GM23338 (cell line): ENCODE data around the gene RPL13.

Source experiments
- CREB1 ChIP-seq: fragments of 250-450 bp; sonication (Bioruptor Pico); IDR thresholded peaks from 2 replicates; pipeline ENCODE4 v1.5.0; 2020; ENCODE audit warnings: low read depth, mild to moderate bottlenecking, moderate library complexity
- CTCF ChIP-seq, 2 experiments: fragments of 200-600 bp in 1 of 2; sonication (generic) in 1 of 2; conservative IDR thresholded peaks; 2 replicates each; pipeline versions ENCODE4 v1.5.1 to v1.6.1; 2016 to 2017; ENCODE audit warnings: antibody characterized with exemption in 2 of 2, low read depth in 2 of 2, mild to moderate bottlenecking in 2 of 2, moderate library complexity in 1 of 2
- ETS1 ChIP-seq: IDR thresholded peaks from 2 replicates; pipeline ENCODE4 v1.6.1; 2016; ENCODE audit warnings: antibody characterized with exemption
- EZH2 ChIP-seq: fragments of 200-600 bp; sonication (generic); IDR thresholded peaks from one replicate; pipeline ENCODE4 v1.8.0; 2017; ENCODE audit warnings: antibody characterized with exemption, mild to moderate bottlenecking, low read depth; ENCODE audit not compliant: unreplicated experiment
- EZH2phosphoT487 ChIP-seq: fragments of 200-600 bp; sonication (generic); IDR thresholded peaks from one replicate; pipeline ENCODE4 v1.8.1; 2018; ENCODE audit warnings: antibody characterized with exemption; ENCODE audit not compliant: unreplicated experiment
- JUNB ChIP-seq: IDR thresholded peaks from one replicate; pipeline ENCODE4 v1.6.1; 2016; ENCODE audit warnings: antibody characterized with exemption; ENCODE audit not compliant: unreplicated experiment
- POLR2AphosphoS5 ChIP-seq: IDR thresholded peaks from 2 replicates; pipeline ENCODE4 v1.6.1; 2016; ENCODE audit warnings: antibody characterized with exemption, low read depth
- REST ChIP-seq: IDR thresholded peaks from one replicate; pipeline ENCODE4 v1.6.1; 2018; ENCODE audit warnings: antibody characterized with exemption; ENCODE audit not compliant: unreplicated experiment
- STAT1 ChIP-seq: IDR thresholded peaks from one replicate; pipeline ENCODE4 v1.6.1; 2016; ENCODE audit warnings: antibody characterized with exemption; ENCODE audit not compliant: unreplicated experiment
- ZNF114 ChIP-seq: fragments of 250-450 bp; sonication (Bioruptor Pico); IDR thresholded peaks from 2 replicates; pipeline ENCODE4 v1.5.0; 2020; ENCODE audit warnings: mild to moderate bottlenecking, moderate library complexity
- ZNF331 ChIP-seq: fragments of 250-450 bp; sonication (Bioruptor Pico); IDR thresholded peaks from 2 replicates; pipeline ENCODE4 v1.5.0; 2020; ENCODE audit warnings: low read depth, mild to moderate bottlenecking, moderate library complexity
- ZNF462 ChIP-seq: fragments of 250-450 bp; sonication (Bioruptor Pico); IDR thresholded peaks from 2 replicates; pipeline ENCODE4 v1.5.0; 2020; ENCODE audit warnings: mild to moderate bottlenecking, moderate library complexity

GRCh38 chr16:89569506-89570341 lies 9.2 kb downstream of the RPL13 start:
- TF ChIP-seq CTCF (conservative IDR thresholded peaks at IDR 0.05; ENCODE audit: low read depth in 2 of 2) (no peak), EZH2 (no peak), ZNF114 (CRISPR knock-in tag) (no peak), REST (no peak), ZNF331 (no peak), ETS1 (no peak), POLR2AphosphoS5 (no peak), EZH2phosphoT487 (no peak), JUNB (no peak), STAT1 (no peak), CREB1 (no peak), ZNF462 (CRISPR knock-in tag) (no peak)
